Measurements from ENCODE around the gene BAZ2A.
A peak's percentile ranks its signal among the peaks of the same experiment; 100 is the strongest.
"Not testable (repeated sequence)": the region's sequence is repeated elsewhere in the genome, so short reads cannot be mapped to it uniquely, and the experiment has no call there.

BAZ2A gene

GRCh38 chr12:56661979-56662638, 32.0 kb upstream of the BAZ2A start:
- no peak overlapping the region for H3K4me3 ChIP-seq (ENCODE audit: low read depth, low read length)
- DNase-seq (ENCODE audit: low read depth), result no peak
- no peak for TF ChIP-seq CTCF (IDR thresholded peaks at IDR 0.05; ENCODE audit: insufficient read depth, low read depth, low read length, missing control alignments)

DNA sequence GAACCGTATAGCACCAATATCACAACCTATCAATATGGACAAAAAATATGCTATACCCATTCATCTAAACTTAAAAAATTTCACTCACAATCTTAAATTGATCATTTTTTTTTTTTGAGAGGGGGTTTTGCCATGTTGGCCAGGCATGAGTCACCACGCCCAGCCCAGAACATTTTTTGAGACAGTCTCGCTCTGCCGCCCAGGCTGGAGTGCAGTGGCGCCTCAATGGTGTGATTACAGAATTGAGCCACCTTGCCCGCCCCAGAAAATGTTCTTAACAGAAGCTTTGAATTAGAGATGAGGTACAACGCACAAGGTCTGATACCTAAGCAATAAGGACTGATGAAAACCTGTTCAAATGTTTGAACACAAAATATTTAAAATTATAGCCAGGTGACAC, 31.4 kb upstream of the BAZ2A start:
- peak; percentile 40 for DNase-seq (ENCODE audit: low read depth)
- no peak for TF ChIP-seq CTCF (IDR thresholded peaks at IDR 0.05; ENCODE audit: insufficient read depth, low read depth, low read length, missing control alignments)
- H3K4me3 ChIP-seq (ENCODE audit: low read depth, low read length), result no peak overlapping the region

DNA sequence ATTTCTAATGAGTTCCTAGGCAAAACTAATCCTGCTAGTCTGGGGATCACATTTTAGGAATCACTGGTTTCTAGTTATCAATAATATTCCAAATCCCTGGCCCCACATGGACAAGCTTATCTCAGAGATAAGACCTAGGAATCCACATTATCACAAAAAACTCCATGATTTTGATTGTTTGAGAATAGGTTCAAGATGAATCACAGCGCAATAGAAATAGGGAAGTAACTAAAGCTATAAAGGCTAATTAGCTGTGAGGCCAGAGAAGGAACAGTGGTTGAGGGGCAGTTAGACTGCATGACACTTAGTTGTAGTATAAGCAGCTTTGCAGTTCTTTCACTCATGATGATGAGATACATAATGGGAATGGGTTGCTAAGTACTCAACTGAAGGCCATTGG, 28.8 kb upstream of the BAZ2A start:
- no peak overlapping the region for H3K4me3 ChIP-seq (ENCODE audit: low read depth, low read length)
- peak; percentile 33 for DNase-seq (ENCODE audit: low read depth)
- no peak for TF ChIP-seq CTCF (IDR thresholded peaks at IDR 0.05; ENCODE audit: insufficient read depth, low read depth, low read length, missing control alignments)

GRCh38 chr12:56657416-56658379, 27.6 kb upstream of the BAZ2A start:
- TF ChIP-seq CTCF (IDR thresholded peaks at IDR 0.05; ENCODE audit: insufficient read depth, low read depth, low read length, missing control alignments), result no peak
- peak; percentile 47 for DNase-seq (ENCODE audit: low read depth)
- no peak overlapping the region for H3K4me3 ChIP-seq (ENCODE audit: low read depth, low read length)

DNA sequence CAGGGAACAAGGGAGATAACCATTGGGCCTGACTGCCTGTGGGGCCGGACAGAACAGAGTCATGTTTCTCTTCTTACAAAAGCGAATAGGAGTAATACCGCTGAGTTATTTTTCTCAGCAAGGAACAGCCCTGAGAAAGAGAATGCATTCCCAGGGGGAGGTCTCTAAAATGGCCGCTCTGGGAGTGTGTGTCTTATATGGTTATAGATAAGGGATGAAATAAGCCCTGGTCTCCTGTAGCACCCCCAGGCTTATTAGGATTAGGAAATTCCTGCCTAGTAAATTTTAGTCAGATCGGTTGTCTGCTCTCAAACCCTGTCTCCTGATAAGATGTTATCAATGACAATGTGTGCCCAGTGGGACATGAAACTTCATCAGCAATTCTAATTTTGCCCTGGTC, 23.7 kb upstream of the BAZ2A start:
- not testable (repeated sequence) for DNase-seq (ENCODE audit: low read depth); H3K4me3 ChIP-seq (ENCODE audit: low read depth, low read length)

DNA sequence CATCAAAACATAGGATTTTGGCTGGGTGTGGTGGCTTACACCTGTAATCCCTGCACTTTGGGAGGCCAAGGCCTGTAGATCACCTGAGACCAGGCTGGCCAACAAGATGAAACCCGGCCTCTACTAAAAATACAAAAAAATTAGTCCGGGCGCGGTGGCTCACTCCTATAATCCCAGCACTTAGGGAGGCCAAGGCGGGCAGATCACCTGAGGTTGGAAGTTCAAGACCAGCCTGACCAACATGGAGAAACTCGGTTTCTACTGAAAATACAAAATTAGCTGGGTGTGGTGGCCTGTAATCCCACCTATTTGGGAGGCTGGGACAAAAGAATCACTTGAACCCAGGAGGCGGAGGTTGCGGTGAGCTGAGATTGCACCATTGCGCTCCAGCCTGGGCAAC, 17.9 kb upstream of the BAZ2A start:
- H3K4me3 ChIP-seq (ENCODE audit: low read depth, low read length); DNase-seq (ENCODE audit: low read depth): not testable (repeated sequence)

- peak within 1 kb of the TSS; percentile 78 for H3K4me3 ChIP-seq (ENCODE audit: low read depth, low read length)
- TF ChIP-seq CTCF (IDR thresholded peaks at IDR 0.05; ENCODE audit: insufficient read depth, low read depth, low read length, missing control alignments), result no peak
- DNase-seq (ENCODE audit: low read depth), result peak; percentile 100
Measured at GRCh38 chr12:56645717-56646446, 15.8 kb upstream of the BAZ2A start, which contains the start of gene ATP5F1B. Gene ATP5F1B, minus strand, starts transcription at chr12:56645984. Its CDS starts 21 bp downstream, at chr12:56645963.

Measured in GM12865 (cell line).